Uterus (tissue), 4 donors: ENCODE results near the gene BRD2. TPM values are rescaled to one million over a fixed set of nuclear protein-coding genes. Genes with fewer than 3 reads are reported as not detected.
A peak's percentile ranks its signal among the peaks of the same experiment; 100 is the strongest.

ENCODE experiments used
- DNase-seq, 2 donors: peaks; one replicate each; pipeline ENCODE4 v3.0.0-alpha.2; 2019 to 2020
- H3K27ac ChIP-seq, 2 donors: fragments of 200-600 bp; sonication (generic); 1 replicate in 1 of 2; 2 replicates in 1 of 2; pipeline ENCODE4 v1.5.1; 2016 to 2018
- H3K27me3 ChIP-seq, 2 donors: fragments of 200-600 bp; sonication (generic); one replicate each; pipeline ENCODE4 v1.5.1; 2018 to 2019; ENCODE audit warnings: control low read depth in 1 of 2
- H3K36me3 ChIP-seq, 2 donors: fragments of 200-600 bp; sonication (generic); one replicate each; pipeline ENCODE4 v1.5.1; 2019; ENCODE audit warnings: control low read depth in 1 of 2
- H3K4me1 ChIP-seq, 2 donors: fragments of 200-600 bp; sonication (generic); one replicate each; pipeline ENCODE4 v1.5.1; 2018 to 2019; ENCODE audit warnings: control low read depth in 1 of 2
- H3K4me3 ChIP-seq, 2 donors: fragments of 200-600 bp; sonication (generic); 1 replicate in 1 of 2; 2 replicates in 1 of 2; pipeline ENCODE4 v1.5.1; 2018 to 2019; ENCODE audit warnings: mild to moderate bottlenecking in 1 of 2
- H3K9me3 ChIP-seq, 2 donors: fragments of 200-600 bp; sonication (generic); one replicate each; pipeline ENCODE4 v1.5.1; 2019; ENCODE audit warnings: control low read depth in 1 of 2
- CTCF ChIP-seq, 4 experiments: fragments of 200-600 bp in 2 of 4; fragments of 450-650 bp in 2 of 4; sonication (generic) in 2 of 4; IDR thresholded peaks; one replicate each; pipeline ENCODE4 v1.5.1; 2016 to 2019; ENCODE audit warnings: antibody characterized with exemption in 4 of 4, mild to moderate bottlenecking in 2 of 4, moderate library complexity in 1 of 4
- POLR2A ChIP-seq, 2 donors: fragments of 450-650 bp; IDR thresholded peaks; one replicate each; pipeline ENCODE4 v1.6.1; 2016; ENCODE audit warnings: antibody characterized with exemption in 2 of 2, mild to moderate bottlenecking in 1 of 2, moderate library complexity in 1 of 2
- intact Hi-C: fragments of 100-400 bp; cut with DNase I; formaldehyde crosslinking; loops from one replicate; pipeline ENCODE4 v1.15.1; 2023; ENCODE audit warnings: low total_unique reads
- total RNA-seq, 4 donors: library from RNA; depleted of rRNA in 3 of 4; stranded (reverse); fragments of >200 nt in 3 of 4; gene quantifications; one replicate each; pipeline versions ENCODE4 v1.1.0 to v1.2.4, GENCODE V29; 2014 to 2023
- donor health status: DM: yes; HTN: yes; CAD: no.

BRD2 gene
- total RNA-seq, 4 donors from 2014 or later = 42.5 to 202 (median 120) TPM

DNA sequence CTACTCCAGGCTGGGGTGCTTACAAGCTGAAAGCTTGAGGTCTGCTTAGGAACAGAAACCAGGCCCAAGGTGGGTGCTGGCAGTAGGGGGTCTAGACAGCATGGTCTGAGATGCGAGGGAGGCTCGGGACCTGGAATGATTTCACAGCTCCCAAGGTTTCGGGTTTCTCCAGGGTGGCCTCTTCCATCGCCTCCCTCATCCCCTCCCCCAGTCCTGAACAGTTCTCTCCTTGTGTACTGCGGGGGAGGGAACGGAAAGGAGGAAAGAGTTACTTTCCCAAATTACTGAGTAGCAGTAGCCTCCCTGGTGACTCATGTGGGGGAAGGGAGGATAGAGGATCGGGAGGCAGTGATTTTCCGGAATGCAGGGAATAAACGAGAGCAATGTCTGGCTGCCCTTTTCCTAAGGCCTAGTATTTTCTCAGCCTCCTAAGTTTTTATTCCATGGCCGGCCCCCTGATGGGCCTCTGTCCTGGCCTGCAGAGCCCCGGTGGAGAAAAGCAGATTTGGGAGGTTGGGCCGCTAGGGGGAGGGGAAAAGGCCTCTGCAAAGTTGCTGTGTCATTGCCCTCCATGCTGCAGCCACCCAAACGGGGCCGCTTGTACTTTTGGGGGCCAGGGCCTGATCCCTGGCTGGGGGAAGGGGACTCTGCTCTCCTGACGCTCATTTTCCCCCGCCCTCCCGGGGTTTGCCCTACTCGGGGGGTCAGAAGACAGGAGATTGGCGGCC is 1.5 kb downstream of the BRD2 start:
- Histone ChIP-seq H3K27ac (peak overlapping the region; percentile 98 to 100), H3K4me3 (peak overlapping the region; percentile 84 to 87), H3K36me3 (no peaks in the 10 kb centered on the region), H3K27me3 (no peaks in the 10 kb centered on the region), H3K4me1 (peaks cover 0 to 8% of the 10 kb centered on the region in 2 donors), H3K9me3 (no peaks in the 10 kb centered on the region)
- DNase-seq = peak; percentile 83 to 96
- TF ChIP-seq POLR2A (IDR thresholded peaks at IDR 0.05) = peak; percentile 18 to 62
- peak; percentile 37 to 63 (median 43) for TF ChIP-seq CTCF (IDR thresholded peaks at IDR 0.05)
- intact Hi-C loops = no loop called here

- TF ChIP-seq CTCF (IDR thresholded peaks at IDR 0.05) = no peak
- no peak for TF ChIP-seq POLR2A (IDR thresholded peaks at IDR 0.05)
- H3K4me3 ChIP-seq = peak overlapping the region; percentile 84 to 87
- DNase-seq = peak; percentile 92
- no peaks in the 10 kb centered on the region for H3K27me3 ChIP-seq
- peak overlapping the region; percentile 98 to 100 for H3K27ac ChIP-seq
- intact Hi-C loops = no loop called here
- no peaks in the 10 kb centered on the region for H3K36me3 ChIP-seq
- peaks cover 0 to 8% of the 10 kb centered on the region in 2 donors for H3K4me1 ChIP-seq
- H3K9me3 ChIP-seq = no peaks in the 10 kb centered on the region
These were observed 2.2 kb downstream of the BRD2 start for GRCh38 chr6:32970413-32971241.

- H3K36me3 ChIP-seq = no peaks in the 10 kb centered on the region
- H3K9me3 ChIP-seq = no peaks in the 10 kb centered on the region
- peak overlapping the region; percentile 84 to 87 for H3K4me3 ChIP-seq
- no peak for TF ChIP-seq POLR2A (IDR thresholded peaks at IDR 0.05)
- no peak for TF ChIP-seq CTCF (IDR thresholded peaks at IDR 0.05)
- DNase-seq = no peak
- peaks cover 0 to 8% of the 10 kb centered on the region in 2 donors for H3K4me1 ChIP-seq
- intact Hi-C loops = no loop called here
- H3K27me3 ChIP-seq = no peaks in the 10 kb centered on the region
- H3K27ac ChIP-seq = peak overlapping the region; percentile 98 to 100
These were observed 2.8 kb downstream of the BRD2 start for GRCh38 chr6:32971242-32971580.

- intact Hi-C loops = no loop called here
- peak overlapping the region; percentile 98 to 100 for H3K27ac ChIP-seq
- no peaks in the 10 kb centered on the region for H3K27me3 ChIP-seq
- peak; percentile 100 for DNase-seq
- peak overlapping the region; percentile 84 to 87 for H3K4me3 ChIP-seq
- no peaks in the 10 kb centered on the region for H3K36me3 ChIP-seq
- peak in 2 of 4 experiments; percentile 4 to 37 for TF ChIP-seq CTCF (IDR thresholded peaks at IDR 0.05)
- TF ChIP-seq POLR2A (IDR thresholded peaks at IDR 0.05) = peak; percentile 90 to 97
- peaks cover 0 to 6% of the 10 kb centered on the region in 2 donors for H3K4me1 ChIP-seq
- H3K9me3 ChIP-seq = no peaks in the 10 kb centered on the region
These were observed 3.4 kb downstream of the BRD2 start for GRCh38 chr6:32971581-32972352.
